MV-4-11 (cell line): Measurements from ENCODE around the gene REV1.
"Not testable (repeated sequence)": the region's sequence is repeated elsewhere in the genome, so short reads cannot be mapped to it uniquely, and the experiment has no call there.

Experiments
- DNase-seq: peaks from one replicate; lab custom pipeline; 2025; lab: John Stamatoyannopoulos, UW

REV1 gene

GRCh38 chr2:99403084-99403483 lies 86.7 kb downstream of the REV1 start:
- DNase-seq, result no peak

GRCh38 chr2:99401841-99402240 lies 88.0 kb downstream of the REV1 start:
- no peak for DNase-seq

- no peak for DNase-seq
These were observed 90.0 kb downstream of the REV1 start for GRCh38 chr2:99399795-99400194.

- no peak for DNase-seq
These were observed 90.8 kb downstream of the REV1 start for GRCh38 chr2:99399063-99399462.

- DNase-seq, result no peak
These were observed 91.5 kb downstream of the REV1 start for GRCh38 chr2:99398303-99398702.

GRCh38 chr2:99397266-99397920 lies 92.4 kb downstream of the REV1 start:
- DNase-seq, result no peak

GRCh38 chr2:99395589-99396130 lies 94.2 kb downstream of the REV1 start:
- DNase-seq, result no peak

GRCh38 chr2:99389946-99390345 lies 99.9 kb downstream of the REV1 start:
- DNase-seq, result no peak

- DNase-seq, result no peak
These were observed 100.4 kb downstream of the REV1 start for GRCh38 chr2:99389371-99389770.

- DNase-seq, result no peak
These were observed 100.9 kb downstream of the REV1 start for GRCh38 chr2:99388892-99389291.

GRCh38 chr2:99386011-99386410 lies 103.8 kb downstream of the REV1 start:
- no peak for DNase-seq

- no peak for DNase-seq
These were observed 107.7 kb downstream of the REV1 start for GRCh38 chr2:99382143-99382542.

GRCh38 chr2:99380376-99381010 lies 109.3 kb downstream of the REV1 start:
- no peak for DNase-seq

GRCh38 chr2:99377879-99378278 lies 111.9 kb downstream of the REV1 start:
- no peak for DNase-seq

GRCh38 chr2:99376254-99376864 lies 113.5 kb downstream of the REV1 start:
- no peak for DNase-seq

GRCh38 chr2:99374747-99375146 lies 115.1 kb downstream of the REV1 start:
- DNase-seq, result no peak

GRCh38 chr2:99373144-99373543 lies 116.7 kb downstream of the REV1 start:
- no peak for DNase-seq

- not testable (repeated sequence) for DNase-seq
These were observed 121.0 kb downstream of the REV1 start for GRCh38 chr2:99368854-99369253.

- no peak for DNase-seq
These were observed 124.2 kb downstream of the REV1 start for GRCh38 chr2:99365661-99366060.

- DNase-seq, result no peak
These were observed 133.0 kb downstream of the REV1 start for GRCh38 chr2:99356853-99357252.

GRCh38 chr2:99354825-99355224 lies 135.0 kb downstream of the REV1 start:
- DNase-seq, result not testable (repeated sequence)

GRCh38 chr2:99354070-99354469 lies 135.7 kb downstream of the REV1 start:
- DNase-seq, result no peak
